Suprapubic skin (tissue), 4 donors: ENCODE results near the gene DUSP16. TPM values are rescaled to one million over a fixed set of nuclear protein-coding genes. Genes with fewer than 3 reads are reported as not detected.
"Not testable (repeated sequence)": the region's sequence is repeated elsewhere in the genome, so short reads cannot be mapped to it uniquely, and the experiment has no call there.

ENCODE experiments used
- DNase-seq, 2 donors: peaks; one replicate each; pipeline ENCODE4 v3.0.0-alpha.2; 2019; ENCODE audit warnings: low spot score in 2 of 2
- H3K27ac ChIP-seq: fragments of 200-600 bp; sonication (generic); one replicate; pipeline ENCODE4 v1.5.1; 2019
- H3K27me3 ChIP-seq: fragments of 200-600 bp; sonication (generic); one replicate; pipeline ENCODE4 v1.5.1; 2019
- H3K36me3 ChIP-seq: fragments of 200-600 bp; sonication (generic); one replicate; pipeline ENCODE4 v1.5.1; 2019
- H3K4me1 ChIP-seq: fragments of 200-600 bp; sonication (generic); one replicate; pipeline ENCODE4 v1.5.1; 2019
- H3K4me3 ChIP-seq: fragments of 200-600 bp; sonication (generic); one replicate; pipeline ENCODE4 v1.5.1; 2019; ENCODE audit warnings: mild to moderate bottlenecking
- H3K9me3 ChIP-seq: fragments of 200-600 bp; sonication (generic); one replicate; pipeline ENCODE4 v1.5.1; 2019
- EP300 ChIP-seq: sonication (generic); formaldehyde crosslinking; IDR thresholded peaks from one replicate; pipeline ENCODE4 v1.6.1; 2017; ENCODE audit warnings: antibody characterized with exemption
- POLR2A ChIP-seq, 2 donors: fragments of 450-650 bp; IDR thresholded peaks; one replicate each; pipeline ENCODE4 v1.6.1; 2017; ENCODE audit warnings: antibody characterized with exemption in 2 of 2, mild to moderate bottlenecking in 2 of 2, moderate library complexity in 2 of 2
- POLR2AphosphoS5 ChIP-seq, 3 donors: sonication (generic); formaldehyde crosslinking; IDR thresholded peaks; one replicate each; pipeline ENCODE4 v1.6.1; 2017; ENCODE audit warnings: antibody characterized with exemption in 3 of 3
- WGBS: methylation state at CpG from one replicate; pipeline ENCODE4 v1.1.5; 2018; 5-methylcytosine and 5-hydroxymethylcytosine counted together
- total RNA-seq, 4 donors: library from RNA; depleted of rRNA; stranded (reverse); fragments of >200 nt; gene quantifications; one replicate each; pipeline ENCODE4 v1.1.0, GENCODE V29; 2016
- TF ChIP-seq, protein P1 (sequence below), 2 donors: fragments of 200-600 bp in 1 of 2; fragments of 450-650 bp in 1 of 2; sonication (generic) in 1 of 2; IDR thresholded peaks; one replicate each; pipeline ENCODE4 v1.5.1; 2016 to 2019; ENCODE audit warnings: antibody characterized with exemption in 2 of 2, mild to moderate bottlenecking in 1 of 2, moderate library complexity in 1 of 2

The DUSP16 gene
- total RNA-seq, 4 donors from 2014 or later, result 20.3 to 33.2 (median 24.8) TPM

DNA sequence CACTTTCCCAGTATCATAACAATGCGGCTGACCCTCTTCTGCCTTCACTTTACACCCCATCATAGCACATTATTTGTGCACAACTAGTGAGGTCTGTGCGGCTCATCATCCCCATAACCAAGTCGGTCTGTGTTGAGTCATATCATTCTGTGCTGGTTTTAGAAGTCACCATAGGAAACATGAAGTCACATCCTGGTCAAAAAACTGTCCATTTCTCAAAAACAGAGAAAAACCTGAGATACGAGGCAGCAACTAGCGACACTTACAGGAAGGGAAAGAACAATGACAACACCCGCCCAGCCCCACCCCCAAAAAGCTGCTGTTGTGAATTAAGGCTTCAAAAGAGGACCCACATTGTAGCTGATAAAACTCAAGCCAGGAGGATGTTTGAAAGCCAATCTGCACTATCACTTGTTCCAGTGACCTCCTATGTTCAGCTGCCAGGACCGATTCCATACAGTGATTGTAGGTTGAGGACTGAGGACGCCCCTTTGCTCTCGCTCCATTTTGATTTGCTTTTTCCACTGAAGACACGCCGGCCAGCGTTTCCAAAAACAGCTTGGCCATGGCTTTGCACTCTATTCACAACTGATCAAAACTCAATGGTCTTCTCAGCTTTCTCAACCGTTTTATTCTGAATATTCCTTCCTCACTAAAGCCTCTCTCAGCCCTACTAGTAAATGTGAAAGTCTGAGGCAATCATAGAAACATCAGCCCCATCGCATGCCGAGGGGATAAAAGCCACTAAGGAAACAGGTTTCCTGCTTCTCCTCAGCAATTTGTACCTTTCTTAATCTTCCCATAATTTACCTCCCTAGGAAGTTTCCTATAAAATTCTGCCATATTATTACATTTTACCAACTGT, 87.5 kb downstream of the DUSP16 start:
- no peaks in the 10 kb centered on the region for H3K9me3 ChIP-seq
- DNase-seq, result no peak
- no peaks in the 10 kb centered on the region for H3K27me3 ChIP-seq
- TF ChIP-seq EP300 (no peak), POLR2A (IDR thresholded peaks at IDR 0.05) (no peak), POLR2AphosphoS5 (IDR thresholded peaks at IDR 0.05) (no peak)
- TF ChIP-seq, protein P1, sequence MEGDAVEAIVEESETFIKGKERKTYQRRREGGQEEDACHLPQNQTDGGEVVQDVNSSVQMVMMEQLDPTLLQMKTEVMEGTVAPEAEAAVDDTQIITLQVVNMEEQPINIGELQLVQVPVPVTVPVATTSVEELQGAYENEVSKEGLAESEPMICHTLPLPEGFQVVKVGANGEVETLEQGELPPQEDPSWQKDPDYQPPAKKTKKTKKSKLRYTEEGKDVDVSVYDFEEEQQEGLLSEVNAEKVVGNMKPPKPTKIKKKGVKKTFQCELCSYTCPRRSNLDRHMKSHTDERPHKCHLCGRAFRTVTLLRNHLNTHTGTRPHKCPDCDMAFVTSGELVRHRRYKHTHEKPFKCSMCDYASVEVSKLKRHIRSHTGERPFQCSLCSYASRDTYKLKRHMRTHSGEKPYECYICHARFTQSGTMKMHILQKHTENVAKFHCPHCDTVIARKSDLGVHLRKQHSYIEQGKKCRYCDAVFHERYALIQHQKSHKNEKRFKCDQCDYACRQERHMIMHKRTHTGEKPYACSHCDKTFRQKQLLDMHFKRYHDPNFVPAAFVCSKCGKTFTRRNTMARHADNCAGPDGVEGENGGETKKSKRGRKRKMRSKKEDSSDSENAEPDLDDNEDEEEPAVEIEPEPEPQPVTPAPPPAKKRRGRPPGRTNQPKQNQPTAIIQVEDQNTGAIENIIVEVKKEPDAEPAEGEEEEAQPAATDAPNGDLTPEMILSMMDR (IDR thresholded peaks at IDR 0.05), result no peak
- no peak overlapping the region for H3K27ac ChIP-seq
- H3K36me3 ChIP-seq, result peaks cover 43% of the 10 kb centered on the region
- no peaks in the 10 kb centered on the region for H3K4me1 ChIP-seq
- WGBS, result 77% methylated on average over 15 of the region's 15 CpGs
- no peak overlapping the region for H3K4me3 ChIP-seq

DNA sequence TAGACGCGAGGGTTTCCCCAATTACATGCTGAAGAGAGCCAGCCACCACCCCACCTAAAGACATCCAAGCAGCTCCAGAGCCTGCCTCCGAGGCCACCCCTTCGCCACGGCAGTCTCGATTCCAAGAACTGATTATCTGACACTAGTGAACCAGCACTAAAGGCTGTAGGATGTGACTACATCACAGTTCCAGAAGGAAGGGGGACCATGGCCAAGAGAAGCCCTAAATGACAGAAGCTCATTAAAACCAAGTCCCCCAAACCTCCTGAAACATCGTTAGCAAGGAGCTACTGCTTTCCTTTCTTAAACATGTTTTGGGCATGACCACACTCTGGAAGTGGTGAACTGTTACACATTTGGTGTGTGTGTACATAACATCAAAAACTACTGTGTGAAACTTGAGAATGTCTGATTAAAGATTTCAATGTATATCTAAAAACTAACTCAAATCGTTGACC, 88.2 kb downstream of the DUSP16 start:
- peaks cover 36% of the 10 kb centered on the region for H3K36me3 ChIP-seq
- WGBS, result 90% methylated on average over 8 of the region's 8 CpGs

DNA sequence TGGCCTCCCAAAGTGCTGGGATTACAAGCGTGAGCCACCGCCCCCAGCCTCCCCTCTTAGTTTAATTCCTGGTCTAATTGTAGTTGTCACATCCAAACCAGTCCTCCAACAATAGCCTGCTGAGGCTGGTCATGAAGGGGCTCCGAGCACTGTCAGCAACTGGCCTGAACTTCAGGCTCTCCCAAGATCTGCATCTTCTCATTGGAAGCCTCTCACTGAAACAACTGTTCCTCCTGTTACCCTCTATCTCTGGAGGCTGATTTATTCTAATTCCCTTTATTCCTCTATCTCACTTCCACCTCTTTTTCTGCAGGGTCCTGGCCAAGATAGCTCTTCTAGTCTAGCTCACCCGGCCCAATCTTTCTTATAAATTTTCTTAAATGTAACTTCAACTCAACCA, 89.4 kb downstream of the DUSP16 start:
- WGBS, result 96% methylated on average over 4 of the region's 4 CpGs
- no peak for DNase-seq
- Histone ChIP-seq H3K27ac (no peak overlapping the region), H3K36me3 (peaks cover 30% of the 10 kb centered on the region), H3K9me3 (no peaks in the 10 kb centered on the region), H3K4me3 (no peak overlapping the region), H3K4me1 (peaks cover 4% of the 10 kb centered on the region), H3K27me3 (no peaks in the 10 kb centered on the region)
- TF ChIP-seq POLR2A (IDR thresholded peaks at IDR 0.05) (no peak), POLR2AphosphoS5 (IDR thresholded peaks at IDR 0.05) (no peak), EP300 (no peak)
- TF ChIP-seq, protein P1 (IDR thresholded peaks at IDR 0.05), result no peak

More for the DNA sequence above, 88.2 kb downstream of the DUSP16 start:
- TF ChIP-seq POLR2AphosphoS5 (IDR thresholded peaks at IDR 0.05) (no peak), EP300 (no peak), POLR2A (IDR thresholded peaks at IDR 0.05) (no peak)
- TF ChIP-seq, protein P1 (IDR thresholded peaks at IDR 0.05), result no peak
- no peaks in the 10 kb centered on the region for H3K27me3 ChIP-seq
- no peaks in the 10 kb centered on the region for H3K4me1 ChIP-seq
- H3K27ac ChIP-seq, result no peak overlapping the region
- no peaks in the 10 kb centered on the region for H3K9me3 ChIP-seq
- no peak overlapping the region for H3K4me3 ChIP-seq
- DNase-seq, result no peak

DNA sequence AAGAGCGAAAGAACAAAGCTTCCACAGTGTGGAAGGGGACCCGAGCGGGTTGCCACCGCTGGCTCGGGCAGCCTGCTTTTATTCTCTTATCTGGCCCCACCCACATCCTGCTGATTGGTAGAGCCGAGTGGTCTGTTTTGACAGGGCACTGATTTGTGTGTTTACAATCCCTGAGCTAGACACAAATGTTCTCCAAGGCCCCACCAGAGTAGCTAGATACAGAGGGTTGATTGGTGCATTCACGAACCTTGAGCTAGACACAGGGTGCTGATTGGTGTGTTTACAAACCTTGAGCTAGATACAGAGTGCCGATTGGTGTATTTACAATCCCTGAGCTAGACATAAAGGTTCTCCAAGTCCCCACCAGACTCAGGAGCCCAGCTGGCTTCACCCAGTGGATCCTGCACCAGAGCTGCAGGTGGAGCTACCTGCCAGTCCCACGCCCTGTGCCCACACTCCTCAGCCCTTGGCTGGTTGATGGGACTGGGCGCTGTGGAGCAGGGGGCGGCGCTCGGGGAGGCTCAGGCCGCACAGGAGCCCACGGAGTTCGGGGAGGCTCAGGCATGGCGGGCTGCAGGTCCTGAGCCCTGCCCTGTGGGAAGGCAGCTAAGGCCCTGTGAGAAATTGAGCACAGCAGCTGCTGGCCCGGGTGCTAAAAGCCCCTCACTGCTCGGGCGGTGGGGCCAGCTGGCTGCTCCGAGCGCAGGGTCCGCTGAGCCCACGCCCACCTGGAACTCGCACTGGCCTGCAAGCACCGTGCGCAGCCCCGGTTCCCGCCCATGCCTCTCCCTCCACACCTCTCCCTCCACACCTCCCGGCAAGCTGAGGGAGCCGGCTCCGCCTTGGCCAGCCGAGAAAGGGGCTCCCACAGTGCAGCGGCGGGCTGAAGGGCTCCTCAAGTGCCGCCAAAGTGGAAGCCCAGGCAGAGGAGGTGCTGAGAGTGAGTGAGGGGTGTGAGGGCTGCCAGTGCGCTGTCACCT, 90.4 kb downstream of the DUSP16 start:
- not testable (repeated sequence) for H3K27ac ChIP-seq, DNase-seq, H3K4me1 ChIP-seq, H3K27me3 ChIP-seq, H3K9me3 ChIP-seq, H3K4me3 ChIP-seq
- peaks cover 24% of the 10 kb centered on the region for H3K36me3 ChIP-seq
- WGBS, result 94% methylated on average over 21 of the region's 37 CpGs

DNA sequence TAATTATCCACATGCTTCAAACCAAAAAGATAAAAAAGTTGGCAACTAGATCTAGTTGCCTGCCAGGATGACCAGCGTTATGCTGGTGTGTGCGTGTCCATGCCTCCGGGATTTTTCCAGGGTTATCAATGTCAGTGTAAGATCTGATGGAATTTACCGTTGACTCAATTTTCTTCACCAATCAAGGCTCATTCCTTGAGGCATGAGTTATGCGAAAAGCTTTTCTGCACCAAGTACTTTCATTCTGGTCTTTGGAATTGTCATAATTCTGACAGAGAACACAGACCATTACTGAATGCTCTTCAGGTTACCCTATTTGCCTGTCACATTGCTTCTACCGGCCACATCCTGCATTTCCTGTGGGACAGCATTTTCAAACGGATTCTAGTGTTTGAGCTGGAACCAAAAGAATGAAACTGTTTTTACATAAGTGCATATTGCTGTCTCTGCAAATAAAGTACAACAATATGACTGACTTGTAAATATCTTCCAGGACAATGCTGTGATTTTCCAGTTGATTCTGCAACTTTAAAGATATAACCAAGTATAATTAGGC, 91.8 kb downstream of the DUSP16 start:
- H3K27ac ChIP-seq, result no peak overlapping the region
- no peak overlapping the region for H3K4me3 ChIP-seq
- no peak for DNase-seq
- no peaks in the 10 kb centered on the region for H3K9me3 ChIP-seq
- H3K27me3 ChIP-seq, result no peaks in the 10 kb centered on the region
- no peak for TF ChIP-seq POLR2A (IDR thresholded peaks at IDR 0.05)
- TF ChIP-seq EP300, result no peak
- no peak for TF ChIP-seq POLR2AphosphoS5 (IDR thresholded peaks at IDR 0.05)
- TF ChIP-seq, protein P1 (IDR thresholded peaks at IDR 0.05), result no peak
- peaks cover 11% of the 10 kb centered on the region for H3K36me3 ChIP-seq
- peaks cover 9% of the 10 kb centered on the region for H3K4me1 ChIP-seq
- WGBS, result 43% methylated on average over 7 of the region's 7 CpGs
